ENCODE results near the gene COLEC11.

- no peak for TF ChIP-seq POLR2A (IDR thresholded peaks at IDR 0.05)
- TF ChIP-seq CTCF (IDR thresholded peaks at IDR 0.05) = no peak
Measured at GRCh38 chr2:3681625-3682024, 86.7 kb downstream of the COLEC11 start.

Measured in esophagus squamous epithelium (tissue), 4 donors.